Spleen (tissue), 7 donors: Measurements from ENCODE around the gene DDR2.
"Not testable (repeated sequence)": the region's sequence is repeated elsewhere in the genome, so short reads cannot be mapped to it uniquely, and the experiment has no call there.

Experiments
- CTCF ChIP-seq, 11 experiments: fragments of 200-600 bp in 7 of 11; fragments of 450-650 bp in 4 of 11; sonication (generic) in 4 of 11; IDR thresholded peaks in 8 of 11; conservative IDR thresholded peaks in 3 of 11; 1 replicate in 7 of 11; 2 replicates in 4 of 11; pipeline versions ENCODE4 v1.4.0 to v1.8.0; 2016 to 2021; ENCODE audit warnings: antibody characterized with exemption in 11 of 11, inconsistent platforms in 4 of 11, mild to moderate bottlenecking in 1 of 11
- POLR2A ChIP-seq, 3 donors: fragments of 450-650 bp; IDR thresholded peaks; one replicate each; pipeline ENCODE4 v1.5.1; 2017; ENCODE audit warnings: antibody characterized with exemption in 3 of 3, mild to moderate bottlenecking in 1 of 3
- donor health status: DM: no; HTN: no; CAD: no; lungs with moderate emphysema.
- donor health status: DM: no; HTN: no; CAD: no.
- donor health status: DM: no; HTN: no; CAD: no.

DNA sequence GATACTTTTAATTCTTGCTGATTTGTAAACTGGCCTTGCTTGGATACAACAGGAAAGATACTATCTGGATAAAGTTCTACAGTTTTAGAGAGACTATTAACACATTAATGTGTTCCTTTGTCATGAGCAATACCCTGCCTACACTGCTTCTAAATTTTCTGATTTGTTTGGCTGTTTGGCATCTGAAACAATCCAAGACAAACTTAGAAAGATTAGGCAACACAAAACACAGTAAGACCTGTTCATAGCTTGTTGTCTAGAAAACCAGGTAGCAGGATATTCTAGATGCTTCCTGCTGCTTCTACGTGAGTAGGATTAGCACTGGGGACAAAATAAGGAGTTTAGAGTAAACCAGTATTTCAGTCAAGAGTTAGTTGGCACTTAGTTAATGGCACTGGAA is 152.7 kb downstream of the DDR2 start:
- TF ChIP-seq CTCF (IDR thresholded peaks at IDR 0.05 in 8 of 11, conservative IDR thresholded peaks at IDR 0.05 in 3 of 11); POLR2A (IDR thresholded peaks at IDR 0.05): not testable (repeated sequence)
